Neural cell (in vitro differentiated cells): ENCODE results near the gene WDFY3. TPM values are rescaled to one million over a fixed set of nuclear protein-coding genes. Genes with fewer than 3 reads are reported as not detected.

Source experiments
- H2AFZ ChIP-seq: fragments of 200-600, 300-800 bp; sonication (generic), shearing (Covaris generic); 2 replicates; pipeline ENCODE4 v1.6.0; 2014; ENCODE audit warnings: low read depth, mild to moderate bottlenecking, antibody characterized with exemption, low read length, moderate library complexity
- H3F3A ChIP-seq: fragments of 200-600 bp; shearing (Covaris generic); 2 replicates; pipeline ENCODE4 v1.6.1; 2016; ENCODE audit warnings: mild to moderate bottlenecking, moderate library complexity, mixed read lengths, antibody characterized with exemption, low read length; ENCODE audit not compliant: insufficient read depth, poor library complexity, severe bottlenecking
- H3K27ac ChIP-seq: fragments of 200-600, 300-800 bp; sonication (generic), shearing (Covaris generic); 2 replicates; pipeline ENCODE4 v1.5.1; 2014; ENCODE audit warnings: mild to moderate bottlenecking, low read length, moderate library complexity
- H3K27me3 ChIP-seq: fragments of 300-800, 200-600 bp; sonication (generic), shearing (Covaris generic); 2 replicates; pipeline ENCODE4 v1.6.0; 2014; ENCODE audit warnings: mild to moderate bottlenecking, low read depth, low read length, moderate library complexity; ENCODE audit not compliant: insufficient read depth
- H3K36me3 ChIP-seq: fragments of 300-800, 200-600 bp; sonication (generic), shearing (Covaris generic); 2 replicates; pipeline ENCODE4 v1.5.1; 2014; ENCODE audit warnings: mild to moderate bottlenecking, antibody characterized with exemption, low read length, moderate library complexity; ENCODE audit not compliant: insufficient read depth
- H3K4me2 ChIP-seq: fragments of 300-800, 200-600 bp; sonication (generic), shearing (Covaris generic); 2 replicates; pipeline ENCODE4 v1.6.0; 2014; ENCODE audit warnings: mild to moderate bottlenecking, low read length
- H3K4me3 ChIP-seq: fragments of 300-800, 200-600 bp; sonication (generic), shearing (Covaris generic); 2 replicates; pipeline ENCODE4 v1.5.1; 2014; ENCODE audit warnings: mild to moderate bottlenecking, low read length, moderate library complexity
- H3K79me2 ChIP-seq: fragments of 200-600 bp; shearing (Covaris generic); replicated peaks from 2 replicates; pipeline ENCODE4 v1.6.0; 2014; ENCODE audit warnings: mild to moderate bottlenecking, low read length, moderate library complexity; ENCODE audit not compliant: insufficient read depth
- H3K9ac ChIP-seq: fragments of 300-800, 200-600 bp; sonication (generic), shearing (Covaris generic); 2 replicates; pipeline ENCODE4 v1.6.1; 2016; ENCODE audit warnings: mild to moderate bottlenecking, low read length, mixed read lengths
- H3K9me2 ChIP-seq: fragments of 200-600 bp; shearing (Covaris generic); 2 replicates; pipeline ENCODE4 v1.6.1; 2016; ENCODE audit warnings: mild to moderate bottlenecking, low read length, mixed read lengths; ENCODE audit not compliant: insufficient read depth
- H3K9me3 ChIP-seq: fragments of 200-600, 300-800 bp; sonication (generic), shearing (Covaris generic); 2 replicates; pipeline ENCODE4 v1.6.1; 2016; ENCODE audit warnings: mild to moderate bottlenecking, mixed run types, low read length, moderate library complexity, mixed read lengths
- H4K20me1 ChIP-seq: fragments of 200-600 bp; shearing (Covaris generic); 2 replicates; pipeline ENCODE4 v1.6.1; 2016; ENCODE audit warnings: mild to moderate bottlenecking, mixed run types; ENCODE audit not compliant: insufficient read depth
- EP300 ChIP-seq: fragments of 450-650 bp; conservative IDR thresholded peaks from 2 replicates; pipeline ENCODE4 v1.6.1; 2014; ENCODE audit warnings: antibody characterized with exemption, mild to moderate bottlenecking, moderate library complexity; ENCODE audit not compliant: poor library complexity, severe bottlenecking
- EZH2 ChIP-seq: fragments of 200-600, 300-800 bp; shearing (Covaris generic), sonication (generic); IDR thresholded peaks from 2 replicates; pipeline ENCODE4 v1.6.1; 2014; ENCODE audit warnings: antibody characterized with exemption, low read length, borderline replicate concordance, mild to moderate bottlenecking; ENCODE audit not compliant: insufficient read depth, poor library complexity, severe bottlenecking
- MXI1 ChIP-seq: fragments of 450-650 bp; conservative IDR thresholded peaks from 2 replicates; pipeline ENCODE4 v1.6.1; 2014; ENCODE audit warnings: antibody characterized with exemption, mild to moderate bottlenecking; ENCODE audit not compliant: poor library complexity, severe bottlenecking
- POLR2AphosphoS5 ChIP-seq: IDR thresholded peaks from 2 replicates; pipeline ENCODE4 v1.6.1; 2012
- RAD21 ChIP-seq: fragments of 450-650 bp; conservative IDR thresholded peaks from 2 replicates; pipeline ENCODE4 v1.6.1; 2014; ENCODE audit warnings: antibody characterized with exemption, mild to moderate bottlenecking, moderate library complexity
- SMC3 ChIP-seq: fragments of 450-650 bp; conservative IDR thresholded peaks from 2 replicates; pipeline ENCODE4 v1.6.1; 2014; ENCODE audit warnings: antibody characterized with exemption, mild to moderate bottlenecking, moderate library complexity; ENCODE audit not compliant: poor library complexity
- TAF1 ChIP-seq: IDR thresholded peaks from 2 replicates; pipeline ENCODE4 v1.6.1; 2012; ENCODE audit warnings: low read depth
- polyA plus RNA-seq: library from polyadenylated mRNA; depleted of rRNA; stranded (reverse); fragments of >200 nt; gene quantifications from 2 replicates; pipeline ENCODE4 v1.2.3, GENCODE V29; 2014
- TF ChIP-seq, protein P1 (sequence below): IDR thresholded peaks from 2 replicates; pipeline ENCODE4 v1.6.1; 2012; ENCODE audit warnings: borderline replicate concordance
- TF ChIP-seq, protein P2 (sequence below): fragments of 450-650 bp; IDR thresholded peaks from 2 replicates; pipeline ENCODE4 v1.5.1; 2014; ENCODE audit warnings: antibody characterized with exemption, mild to moderate bottlenecking, moderate library complexity; ENCODE audit not compliant: poor library complexity, severe bottlenecking

Gene WDFY3
- polyA plus RNA-seq, 1 donor from 2014 or later, result 39.8 TPM

DNA sequence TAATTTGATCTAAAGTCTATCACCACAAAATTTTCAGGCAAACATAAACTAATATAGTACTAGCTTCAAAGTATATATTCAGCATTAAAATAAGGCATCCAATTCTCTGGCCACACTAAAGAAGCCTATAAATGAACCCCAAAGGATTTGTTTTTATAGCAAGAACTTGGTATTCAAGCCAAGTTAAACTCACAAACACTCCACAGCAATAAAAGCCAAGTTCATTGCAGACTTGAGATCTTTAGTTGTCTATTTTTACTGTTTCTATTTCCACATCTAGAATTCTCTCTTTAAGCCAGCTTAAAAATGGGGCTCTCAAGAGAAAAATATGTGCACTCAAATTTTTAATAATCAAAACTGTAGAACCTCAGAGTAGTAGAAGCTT, 51.1 kb downstream of the WDFY3 start:
- H3K4me2 ChIP-seq, result no peak overlapping the region
- no peaks in the 10 kb centered on the region for H3K9me2 ChIP-seq
- no peaks in the 10 kb centered on the region for H3F3A ChIP-seq
- H3K9ac ChIP-seq, result no peak overlapping the region
- H3K27me3 ChIP-seq, result no peaks in the 10 kb centered on the region
- no peak overlapping the region for H3K4me3 ChIP-seq
- peaks cover 4% of the 10 kb centered on the region for H3K79me2 ChIP-seq
- H2AFZ ChIP-seq, result no peak overlapping the region
- no peak overlapping the region for H3K27ac ChIP-seq
- no peaks in the 10 kb centered on the region for H3K9me3 ChIP-seq
- H3K36me3 ChIP-seq, result peaks cover 4% of the 10 kb centered on the region
- no peak for TF ChIP-seq SMC3
- TF ChIP-seq EP300, result no peak
- TF ChIP-seq RAD21, result no peak
- TF ChIP-seq POLR2AphosphoS5, result no peak
- TF ChIP-seq TAF1, result no peak
- TF ChIP-seq MXI1, result no peak
- TF ChIP-seq, protein P1, sequence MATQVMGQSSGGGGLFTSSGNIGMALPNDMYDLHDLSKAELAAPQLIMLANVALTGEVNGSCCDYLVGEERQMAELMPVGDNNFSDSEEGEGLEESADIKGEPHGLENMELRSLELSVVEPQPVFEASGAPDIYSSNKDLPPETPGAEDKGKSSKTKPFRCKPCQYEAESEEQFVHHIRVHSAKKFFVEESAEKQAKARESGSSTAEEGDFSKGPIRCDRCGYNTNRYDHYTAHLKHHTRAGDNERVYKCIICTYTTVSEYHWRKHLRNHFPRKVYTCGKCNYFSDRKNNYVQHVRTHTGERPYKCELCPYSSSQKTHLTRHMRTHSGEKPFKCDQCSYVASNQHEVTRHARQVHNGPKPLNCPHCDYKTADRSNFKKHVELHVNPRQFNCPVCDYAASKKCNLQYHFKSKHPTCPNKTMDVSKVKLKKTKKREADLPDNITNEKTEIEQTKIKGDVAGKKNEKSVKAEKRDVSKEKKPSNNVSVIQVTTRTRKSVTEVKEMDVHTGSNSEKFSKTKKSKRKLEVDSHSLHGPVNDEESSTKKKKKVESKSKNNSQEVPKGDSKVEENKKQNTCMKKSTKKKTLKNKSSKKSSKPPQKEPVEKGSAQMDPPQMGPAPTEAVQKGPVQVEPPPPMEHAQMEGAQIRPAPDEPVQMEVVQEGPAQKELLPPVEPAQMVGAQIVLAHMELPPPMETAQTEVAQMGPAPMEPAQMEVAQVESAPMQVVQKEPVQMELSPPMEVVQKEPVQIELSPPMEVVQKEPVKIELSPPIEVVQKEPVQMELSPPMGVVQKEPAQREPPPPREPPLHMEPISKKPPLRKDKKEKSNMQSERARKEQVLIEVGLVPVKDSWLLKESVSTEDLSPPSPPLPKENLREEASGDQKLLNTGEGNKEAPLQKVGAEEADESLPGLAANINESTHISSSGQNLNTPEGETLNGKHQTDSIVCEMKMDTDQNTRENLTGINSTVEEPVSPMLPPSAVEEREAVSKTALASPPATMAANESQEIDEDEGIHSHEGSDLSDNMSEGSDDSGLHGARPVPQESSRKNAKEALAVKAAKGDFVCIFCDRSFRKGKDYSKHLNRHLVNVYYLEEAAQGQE, result no peak
- no peaks in the 10 kb centered on the region for H4K20me1 ChIP-seq

DNA sequence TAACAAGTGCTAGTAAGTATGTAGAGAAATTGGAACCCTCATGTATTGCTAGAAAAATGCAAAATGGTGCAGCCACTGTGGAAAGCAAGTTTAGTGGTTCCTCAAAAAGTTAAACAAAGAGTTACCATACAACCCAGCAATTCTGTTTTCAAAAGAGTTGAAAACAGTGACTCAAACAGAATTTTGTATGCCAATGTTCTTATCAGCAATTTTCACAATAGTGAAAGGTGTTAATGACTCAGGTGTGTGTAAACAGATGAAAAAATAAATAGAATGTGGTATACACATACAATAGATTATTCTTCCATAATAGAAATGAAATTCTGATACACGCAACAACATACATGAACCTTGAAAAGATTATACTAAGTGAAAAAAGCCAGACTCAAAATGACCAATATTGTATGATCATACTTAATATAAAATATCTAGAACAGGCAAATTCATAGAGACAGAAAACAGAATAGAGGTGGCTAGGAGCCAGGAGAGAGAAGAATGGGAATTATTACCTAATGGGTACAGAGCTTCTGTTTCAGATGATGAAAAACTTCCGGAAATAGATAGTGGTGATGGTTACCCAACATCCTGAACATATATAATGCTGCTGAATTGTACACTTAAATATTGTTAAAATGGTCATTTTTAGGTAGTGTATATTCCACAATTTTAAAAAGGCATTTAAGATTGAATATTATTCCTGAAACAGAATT, 51.6 kb downstream of the WDFY3 start:
- no peak overlapping the region for H3K27ac ChIP-seq
- no peaks in the 10 kb centered on the region for H3K9me2 ChIP-seq
- peaks cover 4% of the 10 kb centered on the region for H3K79me2 ChIP-seq
- no peak overlapping the region for H2AFZ ChIP-seq
- TF ChIP-seq SMC3 (no peak), EZH2 (no peak), POLR2AphosphoS5 (no peak), EP300 (no peak), MXI1 (no peak), RAD21 (no peak), TAF1 (no peak)
- TF ChIP-seq, protein P1, result no peak
- TF ChIP-seq, protein P2, sequence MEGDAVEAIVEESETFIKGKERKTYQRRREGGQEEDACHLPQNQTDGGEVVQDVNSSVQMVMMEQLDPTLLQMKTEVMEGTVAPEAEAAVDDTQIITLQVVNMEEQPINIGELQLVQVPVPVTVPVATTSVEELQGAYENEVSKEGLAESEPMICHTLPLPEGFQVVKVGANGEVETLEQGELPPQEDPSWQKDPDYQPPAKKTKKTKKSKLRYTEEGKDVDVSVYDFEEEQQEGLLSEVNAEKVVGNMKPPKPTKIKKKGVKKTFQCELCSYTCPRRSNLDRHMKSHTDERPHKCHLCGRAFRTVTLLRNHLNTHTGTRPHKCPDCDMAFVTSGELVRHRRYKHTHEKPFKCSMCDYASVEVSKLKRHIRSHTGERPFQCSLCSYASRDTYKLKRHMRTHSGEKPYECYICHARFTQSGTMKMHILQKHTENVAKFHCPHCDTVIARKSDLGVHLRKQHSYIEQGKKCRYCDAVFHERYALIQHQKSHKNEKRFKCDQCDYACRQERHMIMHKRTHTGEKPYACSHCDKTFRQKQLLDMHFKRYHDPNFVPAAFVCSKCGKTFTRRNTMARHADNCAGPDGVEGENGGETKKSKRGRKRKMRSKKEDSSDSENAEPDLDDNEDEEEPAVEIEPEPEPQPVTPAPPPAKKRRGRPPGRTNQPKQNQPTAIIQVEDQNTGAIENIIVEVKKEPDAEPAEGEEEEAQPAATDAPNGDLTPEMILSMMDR, result no peak
- no peak overlapping the region for H3K4me2 ChIP-seq
- no peak overlapping the region for H3K9ac ChIP-seq
- H3K9me3 ChIP-seq, result no peaks in the 10 kb centered on the region
- no peaks in the 10 kb centered on the region for H3F3A ChIP-seq
- no peaks in the 10 kb centered on the region for H4K20me1 ChIP-seq
- H3K27me3 ChIP-seq, result no peaks in the 10 kb centered on the region
- H3K4me3 ChIP-seq, result no peak overlapping the region
- peaks cover 4% of the 10 kb centered on the region for H3K36me3 ChIP-seq
